ENCODE data around the gene RBBP8NL.

The RBBP8NL gene

GRCh38 chr20:62393335-62393665 is 34.0 kb downstream of the RBBP8NL start:
- DNase-seq (ENCODE audit: low spot score) = no peak

GRCh38 chr20:62392621-62393334 is 34.6 kb downstream of the RBBP8NL start:
- no peak for DNase-seq (ENCODE audit: low spot score)

GRCh38 chr20:62392077-62392418 is 35.3 kb downstream of the RBBP8NL start:
- DNase-seq (ENCODE audit: low spot score) = no peak

GRCh38 chr20:62391165-62392076 is 35.9 kb downstream of the RBBP8NL start:
- no peak for DNase-seq (ENCODE audit: low spot score)

- DNase-seq (ENCODE audit: low spot score) = no peak
These were observed 36.8 kb downstream of the RBBP8NL start for GRCh38 chr20:62390317-62391164.

GRCh38 chr20:62389601-62390087 is 37.7 kb downstream of the RBBP8NL start:
- DNase-seq (ENCODE audit: low spot score) = no peak

GRCh38 chr20:62388839-62389600 is 38.3 kb downstream of the RBBP8NL start:
- no peak for DNase-seq (ENCODE audit: low spot score)

GRCh38 chr20:62387933-62388635 is 39.3 kb downstream of the RBBP8NL start:
- DNase-seq (ENCODE audit: low spot score) = no peak

GRCh38 chr20:62387219-62387913 is 40.0 kb downstream of the RBBP8NL start:
- no peak for DNase-seq (ENCODE audit: low spot score)

- peak; percentile 96 for DNase-seq (ENCODE audit: low spot score)
These were observed 40.7 kb downstream of the RBBP8NL start, which contains the start of gene RPS21 for GRCh38 chr20:62386383-62387218. RPS21 (plus strand) TSS chr20:62387103; CDS start chr20:62387339, 236 bp downstream.

GRCh38 chr20:62382306-62383198 is 44.8 kb downstream of the RBBP8NL start:
- peak; percentile 84 for DNase-seq (ENCODE audit: low spot score)

- DNase-seq (ENCODE audit: low spot score) = no peak
These were observed 45.5 kb downstream of the RBBP8NL start for GRCh38 chr20:62381842-62382241.

GRCh38 chr20:62381202-62381797 is 46.0 kb downstream of the RBBP8NL start:
- DNase-seq (ENCODE audit: low spot score) = peak; percentile 83

- no peak for DNase-seq (ENCODE audit: low spot score)
These were observed 49.1 kb downstream of the RBBP8NL start for GRCh38 chr20:62378215-62378614.

GRCh38 chr20:62377615-62378178 is 49.6 kb downstream of the RBBP8NL start:
- DNase-seq (ENCODE audit: low spot score) = no peak

GRCh38 chr20:62377064-62377461 is 50.3 kb downstream of the RBBP8NL start:
- DNase-seq (ENCODE audit: low spot score) = no peak
